GM18858 (cell line): ENCODE measurements around the gene DPH2.

Source experiments
- ATAC-seq: cut with Tn5 transposase; IDR thresholded peaks from one replicate; pipeline ENCODE4 v1.9.1; 2021; ENCODE audit not compliant: unreplicated experiment

Gene DPH2, protein sequence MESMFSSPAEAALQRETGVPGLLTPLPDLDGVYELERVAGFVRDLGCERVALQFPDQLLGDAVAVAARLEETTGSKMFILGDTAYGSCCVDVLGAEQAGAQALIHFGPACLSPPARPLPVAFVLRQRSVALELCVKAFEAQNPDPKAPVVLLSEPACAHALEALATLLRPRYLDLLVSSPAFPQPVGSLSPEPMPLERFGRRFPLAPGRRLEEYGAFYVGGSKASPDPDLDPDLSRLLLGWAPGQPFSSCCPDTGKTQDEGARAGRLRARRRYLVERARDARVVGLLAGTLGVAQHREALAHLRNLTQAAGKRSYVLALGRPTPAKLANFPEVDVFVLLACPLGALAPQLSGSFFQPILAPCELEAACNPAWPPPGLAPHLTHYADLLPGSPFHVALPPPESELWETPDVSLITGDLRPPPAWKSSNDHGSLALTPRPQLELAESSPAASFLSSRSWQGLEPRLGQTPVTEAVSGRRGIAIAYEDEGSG

GRCh38 chr1:43969746-43970466 is at the start of gene DPH2:
DPH2 (plus strand) TSS chr1:43970010; CDS start chr1:43970176, 166 bp downstream.
- peak; percentile 75 for ATAC-seq

DNA sequence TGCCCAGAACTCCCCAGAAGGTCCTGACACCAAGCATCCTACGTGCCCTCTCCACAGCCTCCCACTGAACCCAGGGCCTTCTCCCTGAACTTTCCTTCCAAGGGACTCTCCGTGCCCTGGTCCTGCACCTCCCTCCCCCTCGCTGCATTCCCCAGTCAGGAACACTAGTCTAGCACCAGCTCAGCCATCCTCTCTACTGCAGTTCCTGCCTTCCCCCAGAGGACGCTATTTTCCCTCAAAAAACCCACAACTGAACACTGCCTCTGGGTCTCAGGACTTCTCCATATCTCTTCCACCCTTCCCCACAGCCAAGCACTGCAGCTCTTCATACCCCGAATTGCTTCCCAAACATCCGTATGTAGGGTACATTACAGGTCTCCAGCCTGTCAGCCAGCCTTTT is 48.8 kb upstream of the DPH2 start:
- ATAC-seq = no peak

- ATAC-seq = no peak
Observed at GRCh38 chr1:43924516-43924915, 45.3 kb upstream of the DPH2 start.

DNA sequence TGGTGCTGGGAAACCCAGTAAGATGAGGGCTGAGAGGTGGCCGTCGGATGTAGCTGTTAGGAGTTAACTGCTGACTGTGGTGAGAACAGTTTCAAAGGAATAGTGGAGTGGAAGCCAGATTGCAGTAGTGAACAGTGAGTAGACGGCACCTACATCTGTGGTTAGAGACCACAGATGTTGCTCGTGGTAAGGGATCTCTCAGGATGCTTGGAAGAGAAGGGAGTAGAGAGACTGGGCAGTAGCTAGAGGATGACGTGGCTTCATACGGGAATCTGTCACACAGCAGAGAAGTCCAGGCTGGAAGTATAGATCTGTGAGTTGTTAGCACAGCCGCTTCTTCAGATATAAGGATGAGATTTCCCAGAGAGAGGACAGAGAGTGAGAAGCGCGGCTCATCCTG is 44.0 kb upstream of the DPH2 start:
- ATAC-seq = no peak

DNA sequence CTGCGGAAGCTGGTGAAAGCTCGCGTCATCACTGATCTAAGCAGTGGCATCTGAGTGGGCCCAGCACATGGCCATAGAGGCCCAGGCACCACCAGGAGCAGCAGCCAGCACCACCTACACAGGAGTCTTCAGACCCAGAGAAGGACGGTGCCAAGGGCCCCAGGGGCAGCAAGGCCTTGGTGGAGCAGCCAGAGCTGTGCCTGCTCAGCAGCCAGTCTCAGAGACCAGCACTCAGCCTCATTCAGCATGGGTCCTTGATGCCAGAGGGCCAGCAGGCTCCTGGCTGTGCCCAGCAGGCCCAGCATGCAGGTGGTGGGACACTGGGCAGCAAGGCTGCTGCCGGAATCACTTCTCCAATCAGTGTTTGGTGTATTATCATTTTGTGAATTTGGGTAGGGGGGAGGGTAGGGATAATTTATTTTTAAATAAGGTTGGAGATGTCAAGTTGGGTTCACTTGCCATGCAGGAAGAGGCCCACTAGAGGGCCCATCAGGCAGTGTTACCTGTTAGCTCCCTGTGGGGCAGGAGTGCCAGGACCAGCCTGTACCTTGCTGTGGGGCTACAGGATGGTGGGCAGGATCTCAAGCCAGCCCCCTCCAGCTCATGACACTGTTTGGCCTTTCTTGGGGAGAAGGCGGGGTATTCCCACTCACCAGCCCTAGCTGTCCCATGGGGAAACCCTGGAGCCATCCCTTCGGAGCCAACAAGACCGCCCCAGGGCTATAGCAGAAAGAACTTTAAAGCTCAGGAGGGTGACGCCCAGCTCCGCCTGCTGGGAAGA is 39.5 kb upstream of the DPH2 start:
- ATAC-seq = no peak

DNA sequence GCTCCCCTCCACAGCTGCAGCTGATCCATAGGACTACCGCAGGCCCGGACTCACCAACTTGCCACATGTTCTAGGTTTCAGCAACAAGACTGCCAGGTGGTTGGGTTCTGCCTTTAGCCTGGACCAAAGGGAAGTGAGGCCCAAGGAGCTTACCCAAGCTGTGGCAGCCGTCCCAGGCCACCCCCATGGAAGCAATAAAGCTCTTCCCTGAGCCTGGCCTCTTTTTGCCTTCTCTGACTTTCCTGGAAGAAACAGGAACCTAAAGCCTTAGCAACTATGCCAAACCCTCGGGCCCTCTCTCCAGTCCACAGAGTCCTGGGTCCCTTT is 38.9 kb upstream of the DPH2 start:
- ATAC-seq = no peak

DNA sequence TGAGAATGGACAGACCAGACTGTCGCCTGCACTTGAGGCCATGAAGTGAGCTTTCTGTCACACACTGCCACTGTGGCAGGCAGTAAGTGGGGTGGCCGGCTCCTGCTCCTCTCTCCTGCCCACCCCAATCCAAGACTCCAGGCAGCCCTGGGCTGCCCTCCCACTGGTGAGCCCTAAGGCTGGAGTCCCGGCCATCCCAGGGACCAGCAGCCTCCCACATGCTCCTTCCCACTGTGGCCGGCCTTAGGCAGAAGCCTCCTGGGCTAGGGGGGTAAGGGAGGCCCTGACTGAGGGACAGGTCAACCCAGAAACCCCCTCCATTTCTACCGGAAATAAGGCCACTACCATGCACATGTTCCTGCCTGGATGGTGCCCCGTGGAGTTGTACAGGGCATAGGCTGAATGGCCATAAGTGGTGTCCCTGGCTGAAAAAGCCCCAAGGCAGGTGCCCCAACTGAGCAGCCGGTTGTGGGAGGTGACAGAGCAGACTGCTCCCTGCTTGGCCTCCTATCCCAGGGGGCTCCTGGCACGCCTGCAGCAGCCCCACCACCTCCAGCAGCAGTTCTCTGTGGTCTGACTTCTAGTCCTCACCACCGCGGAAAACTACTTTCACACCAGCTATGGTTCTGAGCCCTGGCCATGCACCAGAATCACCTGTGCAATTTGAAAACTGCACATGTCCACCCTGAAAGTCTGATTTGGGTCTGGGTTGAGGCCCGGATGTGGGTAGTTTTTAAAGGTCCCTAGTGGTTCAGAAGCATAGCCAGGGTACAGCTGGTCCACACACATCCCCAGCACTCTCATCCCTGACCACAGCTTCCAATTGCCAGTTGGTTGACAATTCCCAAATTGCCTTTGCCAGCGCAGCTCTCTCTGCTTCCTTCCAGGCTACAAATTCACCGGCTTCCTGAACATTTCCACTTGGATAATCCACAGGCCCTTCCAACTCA is 37.8 kb upstream of the DPH2 start:
- ATAC-seq = no peak

DNA sequence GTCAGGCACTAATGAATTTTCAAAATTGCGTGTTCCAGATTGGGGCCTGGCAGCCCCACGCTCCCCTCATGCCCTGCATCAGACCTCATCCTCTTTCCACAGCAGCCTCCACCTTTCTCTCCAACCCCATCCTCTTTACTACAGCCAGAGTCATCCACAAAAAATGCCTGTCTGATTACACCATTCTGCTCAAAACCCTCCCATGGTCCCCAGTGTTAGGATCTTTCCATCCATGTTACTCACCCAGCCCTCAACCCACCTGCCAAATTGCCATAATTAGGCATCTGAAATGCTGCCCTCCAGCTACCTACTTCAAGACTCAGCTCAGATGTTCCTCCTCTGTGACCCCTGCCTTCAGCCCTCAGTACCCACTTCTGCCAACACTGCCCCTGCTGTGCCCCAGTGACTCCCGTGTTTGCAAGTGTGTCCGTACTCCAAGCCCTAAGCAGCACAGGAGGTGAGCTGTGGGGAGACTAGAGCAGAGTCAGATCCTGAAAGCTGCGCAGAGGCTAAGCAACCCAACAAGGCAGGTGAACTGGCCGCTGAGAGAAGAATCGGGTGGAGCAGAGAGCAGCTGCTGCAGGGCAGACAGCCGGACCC is 36.9 kb upstream of the DPH2 start:
- no peak for ATAC-seq

GRCh38 chr1:43933386-43934100 is 36.3 kb upstream of the DPH2 start, which contains the start of gene ARTN:
ARTN (plus strand) TSS chr1:43933801; CDS start chr1:43935657, 1,856 bp downstream.
- ATAC-seq = no peak

GRCh38 chr1:43934101-43934985 is 35.5 kb upstream of the DPH2 start:
- ATAC-seq = no peak

- no peak for ATAC-seq
Observed at GRCh38 chr1:43934986-43935324, 34.9 kb upstream of the DPH2 start.

DNA sequence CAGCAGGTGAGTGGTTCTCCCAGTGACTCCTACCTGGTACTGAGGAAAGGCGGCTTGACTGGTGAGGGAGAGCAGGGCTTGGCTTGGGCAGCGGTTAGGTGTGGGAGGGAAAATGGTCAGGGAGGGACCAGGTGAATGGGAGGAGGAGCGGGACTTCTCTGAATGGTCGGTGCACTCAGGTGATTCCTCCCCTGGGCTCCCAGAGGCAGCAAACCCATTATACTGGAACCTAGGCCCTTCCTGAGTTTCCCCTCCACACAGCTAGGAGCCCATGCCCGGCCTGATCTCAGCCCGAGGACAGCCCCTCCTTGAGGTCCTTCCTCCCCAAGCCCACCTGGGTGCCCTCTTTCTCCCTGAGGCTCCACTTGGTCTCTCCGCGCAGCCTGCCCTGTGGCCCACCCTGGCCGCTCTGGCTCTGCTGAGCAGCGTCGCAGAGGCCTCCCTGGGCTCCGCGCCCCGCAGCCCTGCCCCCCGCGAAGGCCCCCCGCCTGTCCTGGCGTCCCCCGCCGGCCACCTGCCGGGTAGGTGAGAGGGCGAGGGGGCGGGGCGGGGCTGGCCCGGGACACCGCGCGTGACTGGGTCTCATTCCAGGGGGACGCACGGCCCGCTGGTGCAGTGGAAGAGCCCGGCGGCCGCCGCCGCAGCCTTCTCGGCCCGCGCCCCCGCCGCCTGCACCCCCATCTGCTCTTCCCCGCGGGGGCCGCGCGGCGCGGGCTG is 33.9 kb upstream of the DPH2 start:
- ATAC-seq = no peak

- ATAC-seq = no peak
Observed at GRCh38 chr1:43936431-43937151, 33.2 kb upstream of the DPH2 start.

GRCh38 chr1:43937179-43937865 is 32.5 kb upstream of the DPH2 start:
- ATAC-seq = no peak

- no peak for ATAC-seq
Observed at GRCh38 chr1:43938383-43938782, 31.4 kb upstream of the DPH2 start.

DNA sequence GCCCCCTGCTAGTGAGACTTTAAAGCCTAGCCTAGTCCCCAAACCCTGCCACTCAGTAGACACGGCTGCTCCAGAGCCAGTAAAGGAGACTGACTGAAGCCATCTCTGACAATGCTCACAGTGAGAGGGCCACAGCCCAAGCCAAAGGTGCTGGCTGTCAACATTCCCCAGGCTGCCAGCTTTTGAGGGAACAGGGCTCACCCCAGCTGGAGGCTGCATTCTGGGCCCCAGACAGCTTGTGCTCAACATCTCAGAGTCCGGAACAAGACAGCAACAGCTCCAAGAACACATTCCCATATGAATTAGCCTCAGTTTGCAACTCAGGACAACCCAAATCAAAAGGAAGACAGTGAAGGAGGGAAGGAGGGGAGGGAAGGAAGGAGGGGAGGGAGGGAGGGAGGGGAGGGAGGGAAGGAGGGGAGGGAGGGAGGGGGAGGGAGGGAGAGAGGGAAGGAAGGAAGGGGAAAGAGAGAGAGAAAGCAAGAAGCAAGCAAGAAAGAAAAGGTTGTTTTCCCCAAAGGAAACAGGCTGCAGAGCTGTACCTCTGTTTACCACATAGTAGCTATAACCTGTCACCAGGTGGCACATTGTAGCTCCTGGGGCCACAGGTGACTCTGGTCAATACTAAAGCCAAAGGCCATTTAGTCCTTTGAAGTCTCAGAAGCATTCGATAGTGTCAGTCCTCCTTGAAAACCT is 30.8 kb upstream of the DPH2 start:
- no peak for ATAC-seq
